ENCODE data around the gene SORBS1. TPM values are rescaled to one million over a fixed set of nuclear protein-coding genes. Genes with fewer than 3 reads are reported as not detected.

Gene SORBS1
- total RNA-seq, 1 experiment from 2014 or later = 39.9 TPM

- TF ChIP-seq ZNF423 (CRISPR knock-in tag; IDR thresholded peaks at IDR 0.05) = no peak
- TF ChIP-seq CREM (CRISPR knock-in tag; IDR thresholded peaks at IDR 0.05) = no peak
- TF ChIP-seq MLX (CRISPR knock-in tag; IDR thresholded peaks at IDR 0.05) = no peak
- no peak for TF ChIP-seq ATF6 (CRISPR knock-in tag; IDR thresholded peaks at IDR 0.05)
- TF ChIP-seq FOXP4 (CRISPR knock-in tag; IDR thresholded peaks at IDR 0.05) = no peak
- TF ChIP-seq FOXJ3 (CRISPR knock-in tag; IDR thresholded peaks at IDR 0.05; ENCODE audit: borderline replicate concordance) = no peak
- no peak for TF ChIP-seq ZBTB21 (CRISPR knock-in tag; IDR thresholded peaks at IDR 0.05; ENCODE audit: borderline replicate concordance)
- peak; percentile 59; the same call in 1 of the 2 replicates for TF ChIP-seq NFE2L1 (CRISPR knock-in tag; IDR thresholded peaks at IDR 0.05)
- no peak for TF ChIP-seq RORB (CRISPR knock-in tag; IDR thresholded peaks at IDR 0.05)
- TF ChIP-seq SMAD4 (CRISPR knock-in tag; IDR thresholded peaks at IDR 0.05) = no peak
These were observed 644 bp downstream of the SORBS1 start (continued) for GRCh38 chr10:95560278-95561176.

GRCh38 chr10:95559896-95560277 is 1.3 kb downstream of the SORBS1 start:
- H3K4me1 Mint-ChIP-seq = peaks cover 57% of the 10 kb centered on the region
- ATAC-seq (no peak), DNase-seq (ENCODE audit: low spot score) (no peak)
- H3K4me3 Mint-ChIP-seq = peak overlapping the region; percentile 99
- CTCF ChIA-PET = interaction anchor here (0.9 to 2.1 kb wide), 6 partner anchors 39 to 194 kb away, joined by 3 to 6 read pairs (median 4); no protein-coding TSS in a partner anchor
- H3K27me3 Mint-ChIP-seq (ENCODE audit: low read depth) = peaks cover 3% of the 10 kb centered on the region; the same call in 1 of the 2 replicates
- POLR2A ChIA-PET = no interaction called here
- TF ChIP-seq CREB1 (CRISPR knock-in tag; IDR thresholded peaks at IDR 0.05) = no peak
- TF ChIP-seq TEAD1 (CRISPR knock-in tag; IDR thresholded peaks at IDR 0.05) = no peak
- no peak for TF ChIP-seq ETV6 (CRISPR knock-in tag; IDR thresholded peaks at IDR 0.05)
- H3K27ac Mint-ChIP-seq = peak overlapping the region; percentile 54; the same call in 1 of the 2 replicates
- H3K36me3 Mint-ChIP-seq = no peaks in the 10 kb centered on the region
- no peaks in the 10 kb centered on the region for H3K9me3 Mint-ChIP-seq

GRCh38 chr10:95559471-95559870 is 1.7 kb downstream of the SORBS1 start:
- peaks cover 57% of the 10 kb centered on the region for H3K4me1 Mint-ChIP-seq
- peak overlapping the region; percentile 75 for H3K27ac Mint-ChIP-seq
- peaks cover 3% of the 10 kb centered on the region; the same call in 1 of the 2 replicates for H3K27me3 Mint-ChIP-seq (ENCODE audit: low read depth)
- ATAC-seq (peak; percentile 25), DNase-seq (ENCODE audit: low spot score) (peak; percentile 62)
- POLR2A ChIA-PET = no interaction called here
- no peak for TF ChIP-seq USF2 (CRISPR knock-in tag; IDR thresholded peaks at IDR 0.05)
- 0 out of 2 replicates have a peak, but pooled peaks have one; percentile 25 for TF ChIP-seq SP1 (CRISPR knock-in tag; conservative IDR thresholded peaks at IDR 0.05)
- CTCF ChIA-PET = interaction anchor here (0.9 to 2.1 kb wide), 4 partner anchors 39 to 194 kb away, joined by 3 to 6 read pairs (median 4); no protein-coding TSS in a partner anchor
- H3K4me3 Mint-ChIP-seq = peak overlapping the region; percentile 99
- H3K36me3 Mint-ChIP-seq = no peaks in the 10 kb centered on the region
- H3K9me3 Mint-ChIP-seq = no peaks in the 10 kb centered on the region

Measured in WTC11 (cell line).